ENCODE results near the gene RTN1.

RTN1 gene

DNA sequence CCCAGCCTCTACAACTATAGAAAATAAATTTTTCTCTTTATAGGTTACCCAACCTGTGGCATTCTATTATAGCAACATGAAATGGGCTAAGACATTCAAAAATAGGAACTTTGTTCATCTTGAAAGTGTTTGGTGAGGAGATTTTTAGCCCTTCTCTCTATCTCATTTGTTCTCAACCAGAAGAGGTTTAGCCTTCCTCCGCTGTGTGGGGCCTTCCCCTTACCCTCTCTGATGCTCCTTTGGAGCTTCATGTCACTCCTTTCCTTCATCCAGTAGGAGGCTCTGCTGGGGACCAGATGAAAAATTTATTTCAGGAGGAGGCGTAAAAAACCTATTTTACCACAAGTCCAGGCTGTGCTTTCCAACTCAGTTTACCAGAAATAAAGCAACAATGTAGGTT lies 94.1 kb downstream of the RTN1 start:
- no peak overlapping the region for H3K4me3 ChIP-seq (ENCODE audit: low read depth, low read length)
- DNase-seq (ENCODE audit: low read depth) = no peak
- TF ChIP-seq, protein P1, sequence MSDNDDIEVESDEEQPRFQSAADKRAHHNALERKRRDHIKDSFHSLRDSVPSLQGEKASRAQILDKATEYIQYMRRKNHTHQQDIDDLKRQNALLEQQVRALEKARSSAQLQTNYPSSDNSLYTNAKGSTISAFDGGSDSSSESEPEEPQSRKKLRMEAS (IDR thresholded peaks at IDR 0.05; ENCODE audit: low read depth, low read length) = no peak
- TF ChIP-seq MYC (IDR thresholded peaks at IDR 0.05; ENCODE audit: low read depth, low read length) (no peak), POLR2A (IDR thresholded peaks at IDR 0.05; ENCODE audit: extremely low read depth, insufficient read length) (no peak)
- TF ChIP-seq, protein P2, sequence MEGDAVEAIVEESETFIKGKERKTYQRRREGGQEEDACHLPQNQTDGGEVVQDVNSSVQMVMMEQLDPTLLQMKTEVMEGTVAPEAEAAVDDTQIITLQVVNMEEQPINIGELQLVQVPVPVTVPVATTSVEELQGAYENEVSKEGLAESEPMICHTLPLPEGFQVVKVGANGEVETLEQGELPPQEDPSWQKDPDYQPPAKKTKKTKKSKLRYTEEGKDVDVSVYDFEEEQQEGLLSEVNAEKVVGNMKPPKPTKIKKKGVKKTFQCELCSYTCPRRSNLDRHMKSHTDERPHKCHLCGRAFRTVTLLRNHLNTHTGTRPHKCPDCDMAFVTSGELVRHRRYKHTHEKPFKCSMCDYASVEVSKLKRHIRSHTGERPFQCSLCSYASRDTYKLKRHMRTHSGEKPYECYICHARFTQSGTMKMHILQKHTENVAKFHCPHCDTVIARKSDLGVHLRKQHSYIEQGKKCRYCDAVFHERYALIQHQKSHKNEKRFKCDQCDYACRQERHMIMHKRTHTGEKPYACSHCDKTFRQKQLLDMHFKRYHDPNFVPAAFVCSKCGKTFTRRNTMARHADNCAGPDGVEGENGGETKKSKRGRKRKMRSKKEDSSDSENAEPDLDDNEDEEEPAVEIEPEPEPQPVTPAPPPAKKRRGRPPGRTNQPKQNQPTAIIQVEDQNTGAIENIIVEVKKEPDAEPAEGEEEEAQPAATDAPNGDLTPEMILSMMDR (IDR thresholded peaks at IDR 0.05; ENCODE audit: low read depth, low read length) = no peak

DNA sequence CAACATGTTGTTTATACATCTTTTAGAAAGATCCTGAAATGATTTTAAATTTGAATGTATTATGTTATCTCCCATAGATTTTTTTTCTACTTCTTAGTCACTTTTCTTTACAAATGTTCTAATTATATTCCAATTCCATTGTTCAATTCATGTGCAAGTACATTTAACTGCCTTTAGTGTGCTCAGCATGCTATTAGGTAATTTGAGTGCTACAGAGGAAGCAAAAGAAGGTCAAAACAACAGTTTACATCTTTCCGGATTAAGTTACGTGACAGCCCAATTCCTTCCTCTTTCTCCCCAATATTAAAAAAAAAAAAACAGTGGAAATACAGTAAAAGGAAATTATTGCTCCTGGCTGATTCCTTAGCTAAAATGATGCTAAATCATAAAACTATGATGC lies 98.3 kb downstream of the RTN1 start:
- no peak overlapping the region for H3K4me3 ChIP-seq (ENCODE audit: low read depth, low read length)
- no peak for DNase-seq (ENCODE audit: low read depth)
- TF ChIP-seq, protein P2 (IDR thresholded peaks at IDR 0.05; ENCODE audit: low read depth, low read length) = no peak
- TF ChIP-seq, protein P1 (IDR thresholded peaks at IDR 0.05; ENCODE audit: low read depth, low read length) = no peak
- TF ChIP-seq POLR2A (IDR thresholded peaks at IDR 0.05; ENCODE audit: extremely low read depth, insufficient read length) = no peak
- TF ChIP-seq MYC (IDR thresholded peaks at IDR 0.05; ENCODE audit: low read depth, low read length) = no peak

DNA sequence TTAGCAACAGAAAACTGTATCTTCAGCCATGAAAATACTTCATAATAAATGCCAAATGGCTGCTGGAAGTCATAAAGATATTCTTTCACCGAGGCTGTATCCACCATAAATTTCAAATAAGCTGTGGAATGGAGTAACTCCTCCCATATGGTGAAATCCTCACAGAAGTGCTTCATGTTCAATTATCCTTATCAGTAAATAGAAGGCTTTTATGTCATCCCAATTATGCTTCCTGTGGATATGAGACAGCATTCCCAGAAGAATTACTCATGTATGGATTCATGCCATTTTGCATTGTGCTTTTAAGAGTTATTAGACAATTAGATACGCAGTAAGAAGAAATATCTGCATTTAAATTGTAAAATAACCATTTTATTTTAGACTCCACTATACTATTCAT lies 99.0 kb downstream of the RTN1 start:
- H3K4me3 ChIP-seq (ENCODE audit: low read depth, low read length) = no peak overlapping the region
- DNase-seq (ENCODE audit: low read depth) = no peak
- no peak for TF ChIP-seq POLR2A (IDR thresholded peaks at IDR 0.05; ENCODE audit: extremely low read depth, insufficient read length)
- no peak for TF ChIP-seq MYC (IDR thresholded peaks at IDR 0.05; ENCODE audit: low read depth, low read length)
- TF ChIP-seq, protein P2 (IDR thresholded peaks at IDR 0.05; ENCODE audit: low read depth, low read length) = no peak
- TF ChIP-seq, protein P1 (IDR thresholded peaks at IDR 0.05; ENCODE audit: low read depth, low read length) = no peak

DNA sequence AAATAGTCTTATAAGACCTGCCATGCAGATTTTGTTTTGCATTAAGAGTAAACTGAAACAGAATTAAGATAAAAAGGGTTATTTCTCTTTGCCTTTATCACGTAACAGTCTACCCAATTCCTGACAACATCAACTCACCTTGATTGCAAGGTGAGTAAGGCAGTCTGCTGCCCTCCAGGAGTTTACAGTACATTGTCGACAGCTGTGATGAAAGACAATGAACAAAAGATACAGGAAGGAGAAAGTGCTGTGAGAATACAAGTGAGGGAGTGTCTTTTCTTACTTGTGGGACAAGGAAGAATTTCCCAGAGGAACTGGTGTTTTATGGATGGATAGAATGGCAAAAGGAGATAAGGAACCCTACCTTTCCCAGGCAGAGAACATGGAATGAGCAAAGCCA lies 101.0 kb downstream of the RTN1 start:
- TF ChIP-seq, protein P2 (IDR thresholded peaks at IDR 0.05; ENCODE audit: low read depth, low read length) = no peak
- TF ChIP-seq MYC (IDR thresholded peaks at IDR 0.05; ENCODE audit: low read depth, low read length) (no peak), POLR2A (IDR thresholded peaks at IDR 0.05; ENCODE audit: extremely low read depth, insufficient read length) (no peak)
- TF ChIP-seq, protein P1 (IDR thresholded peaks at IDR 0.05; ENCODE audit: low read depth, low read length) = no peak
- DNase-seq (ENCODE audit: low read depth) = no peak
- no peak overlapping the region for H3K4me3 ChIP-seq (ENCODE audit: low read depth, low read length)

DNA sequence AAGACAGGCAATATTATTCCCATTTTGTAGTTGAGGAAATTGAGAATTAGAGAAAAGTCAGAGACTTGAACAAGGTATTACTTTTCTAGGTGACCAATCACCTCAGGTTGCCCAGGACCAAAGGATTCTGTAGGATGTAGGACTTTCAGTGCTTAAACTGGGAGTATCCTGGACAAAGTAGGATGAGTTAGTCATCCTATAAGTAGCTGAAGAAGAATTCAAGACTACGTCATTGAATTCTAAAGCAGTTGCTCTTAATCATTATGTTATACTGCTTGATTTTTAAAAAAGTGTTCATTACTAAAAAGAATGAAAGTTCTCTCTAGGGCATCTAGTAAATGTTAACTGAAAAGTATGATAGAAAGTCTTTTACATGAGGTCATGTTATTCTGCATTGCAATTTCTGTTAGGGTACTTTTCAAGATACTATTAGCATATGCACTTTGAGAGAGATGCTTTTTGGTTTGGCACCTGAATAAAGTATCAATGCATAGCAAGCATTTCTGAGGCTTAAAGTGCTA lies 101.7 kb downstream of the RTN1 start:
- no peak overlapping the region for H3K4me3 ChIP-seq (ENCODE audit: low read depth, low read length)
- DNase-seq (ENCODE audit: low read depth) = no peak
- TF ChIP-seq, protein P2 (IDR thresholded peaks at IDR 0.05; ENCODE audit: low read depth, low read length) = no peak
- TF ChIP-seq, protein P1 (IDR thresholded peaks at IDR 0.05; ENCODE audit: low read depth, low read length) = no peak
- TF ChIP-seq POLR2A (IDR thresholded peaks at IDR 0.05; ENCODE audit: extremely low read depth, insufficient read length) (no peak), MYC (IDR thresholded peaks at IDR 0.05; ENCODE audit: low read depth, low read length) (no peak)

All from NB4 (cell line).